Measurements from ENCODE around the gene SF3B3.

The SF3B3 gene

GRCh38 chr16:70523743-70524398 is at the start of gene SF3B3:
TSS of gene SF3B3 (plus strand) at chr16:70523816. CDS start at chr16:70526657, 2,841 bp downstream.
- peak; percentile 79 for DNase-seq

GRCh38 chr16:70474320-70475053 is 49.1 kb upstream of the SF3B3 start:
- DNase-seq, result no peak

GRCh38 chr16:70475054-70475871 is 48.4 kb upstream of the SF3B3 start:
- no peak for DNase-seq

GRCh38 chr16:70476272-70477020 is 47.2 kb upstream of the SF3B3 start:
- peak; percentile 54 for DNase-seq

GRCh38 chr16:70478169-70478568 is 45.4 kb upstream of the SF3B3 start:
- no peak for DNase-seq

GRCh38 chr16:70478912-70479341 is 44.7 kb upstream of the SF3B3 start:
- DNase-seq, result no peak

- DNase-seq, result no peak
Observed at GRCh38 chr16:70480127-70481105, 43.2 kb upstream of the SF3B3 start.

- no peak for DNase-seq
Observed at GRCh38 chr16:70481929-70482536, 41.6 kb upstream of the SF3B3 start.

- DNase-seq, result no peak
Observed at GRCh38 chr16:70482624-70483023, 41.0 kb upstream of the SF3B3 start.

GRCh38 chr16:70483426-70483825 is 40.2 kb upstream of the SF3B3 start:
- DNase-seq, result no peak

GRCh38 chr16:70484867-70485266 is 38.7 kb upstream of the SF3B3 start:
- no peak for DNase-seq

- DNase-seq, result peak; percentile 44
Observed at GRCh38 chr16:70490261-70490660, 33.4 kb upstream of the SF3B3 start.

GRCh38 chr16:70493802-70494201 is 29.8 kb upstream of the SF3B3 start:
- DNase-seq, result peak; percentile 33

- no peak for DNase-seq
Observed at GRCh38 chr16:70494202-70494770, 29.3 kb upstream of the SF3B3 start.

GRCh38 chr16:70494777-70495176 is 28.8 kb upstream of the SF3B3 start:
- no peak for DNase-seq

- DNase-seq, result no peak
Observed at GRCh38 chr16:70495425-70496182, 28.0 kb upstream of the SF3B3 start.

GRCh38 chr16:70496513-70496912 is 27.1 kb upstream of the SF3B3 start:
- DNase-seq, result no peak

- peak; percentile 41 for DNase-seq
Observed at GRCh38 chr16:70508752-70509151, 14.9 kb upstream of the SF3B3 start.

- DNase-seq, result no peak
Observed at GRCh38 chr16:70510216-70510615, 13.4 kb upstream of the SF3B3 start.

- DNase-seq, result no peak
Observed at GRCh38 chr16:70511833-70512232, 11.8 kb upstream of the SF3B3 start.

Data from suppressor macrophage treated with lipopolysaccharide for 4 hours (primary cell).